ENCODE results near the gene CERK.
"Not testable (repeated sequence)": the region's sequence is repeated elsewhere in the genome, so short reads cannot be mapped to it uniquely, and the experiment has no call there.

Gene CERK

GRCh38 chr22:46657996-46658947 lies 79.8 kb downstream of the CERK start:
- DNase-seq, result no peak

- no peak for DNase-seq
Observed at GRCh38 chr22:46657655-46657953, 80.4 kb downstream of the CERK start.

- DNase-seq, result no peak
Observed at GRCh38 chr22:46656856-46657654, 81.0 kb downstream of the CERK start.

GRCh38 chr22:46655861-46656608 lies 82.0 kb downstream of the CERK start:
- no peak for DNase-seq

- no peak for DNase-seq
Observed at GRCh38 chr22:46654927-46655595, 83.0 kb downstream of the CERK start.

- no peak for DNase-seq
Observed at GRCh38 chr22:46654426-46654825, 83.6 kb downstream of the CERK start.

GRCh38 chr22:46653596-46653995 lies 84.5 kb downstream of the CERK start:
- DNase-seq, result no peak

- DNase-seq, result no peak
Observed at GRCh38 chr22:46652847-46653331, 85.2 kb downstream of the CERK start.

GRCh38 chr22:46652081-46652846 lies 85.8 kb downstream of the CERK start:
- DNase-seq, result no peak

- DNase-seq, result no peak
Observed at GRCh38 chr22:46651316-46651715, 86.7 kb downstream of the CERK start.

- DNase-seq, result no peak
Observed at GRCh38 chr22:46650078-46650810, 87.8 kb downstream of the CERK start.

GRCh38 chr22:46649141-46650077 lies 88.6 kb downstream of the CERK start:
- DNase-seq, result peak; percentile 98

- not testable (repeated sequence) for DNase-seq
Observed at GRCh38 chr22:46648225-46648820, 89.7 kb downstream of the CERK start.

GRCh38 chr22:46646531-46647215 lies 91.4 kb downstream of the CERK start:
- no peak for DNase-seq

- not testable (repeated sequence) for DNase-seq
Observed at GRCh38 chr22:46642840-46643480, 95.1 kb downstream of the CERK start.

- no peak for DNase-seq
Observed at GRCh38 chr22:46641811-46642266, 96.2 kb downstream of the CERK start.

GRCh38 chr22:46640293-46641055 lies 97.6 kb downstream of the CERK start:
- DNase-seq, result no peak

Measured in NCI-H1694 treated with DMSO at 0.1 percent for 48 hours (cell line).